HCT116 (cell line): Measurements from ENCODE around the gene FAM117A. TPM values are rescaled to one million over a fixed set of nuclear protein-coding genes. Genes with fewer than 3 reads are reported as not detected.

Source experiments
- ATAC-seq: fragments of 200-7000 bp; cut with Tn5 transposase; 2 replicates; pipeline ENCODE4 v1.9.1; 2020; ENCODE audit warnings: mild to moderate bottlenecking, moderate library complexity
- BruUV-seq: library from RNA; stranded (reverse); fragments of 400-500 nt; replicated peaks from 2 replicates; lab custom pipeline; 2021; lab: Mats Ljungman, UMichigan
- CTCF ChIA-PET: fragments of 300-600 bp; sonication (Branson Sonifier 250); formaldehyde crosslinking; loops from one replicate; lab custom pipeline; 2021; ENCODE audit warnings: antibody characterized with exemption; lab: Charles Lee
- POLR2A ChIA-PET: fragments of 300-600, 350-600 bp; sonication (Branson Sonifier 250); formaldehyde crosslinking; loops from one replicate; lab custom pipeline; 2021; ENCODE audit warnings: antibody characterized with exemption; lab: Charles Lee
- RAD21 ChIA-PET, 2 experiments: fragments of 300-600 bp; sonication (Branson Sonifier 250); formaldehyde crosslinking; loops; one replicate each; lab custom pipeline; 2023; ENCODE audit warnings: low total read pairs in 2 of 2; ENCODE audit not compliant: uncharacterized antibody in 2 of 2, unreplicated experiment in 2 of 2, low non-redundant PET in 1 of 2; lab: Charles Lee
- DNase-seq: peaks from one replicate; pipeline ENCODE4 v3.0.0-alpha.2; 2010; ENCODE audit warnings: low read depth, low spot score
- H2AFZ ChIP-seq: fragments of 200-600 bp; shearing (Covaris generic), sonication (generic); 2 replicates; pipeline ENCODE4 v1.6.1; 2017; ENCODE audit warnings: low read depth, mixed run types, mixed read lengths, antibody characterized with exemption, low read length; ENCODE audit not compliant: poor library complexity, severe bottlenecking
- H3K27ac ChIP-seq: 2 replicates; pipeline ENCODE4 v1.5.1; 2012; ENCODE audit warnings: low read depth, low read length
- H3K27me3 ChIP-seq: fragments of 200-600 bp; sonication (generic); 2 replicates; pipeline ENCODE4 v1.6.1; 2016; ENCODE audit warnings: mixed run types, low read length, mixed read lengths; ENCODE audit not compliant: insufficient read depth
- H3K36me3 ChIP-seq, 2 experiments: fragments of 200-500 bp in 1 of 2; fragments of 200-600 bp in 1 of 2; sonication (Bioruptor generic) in 1 of 2; sonication (generic) in 1 of 2; 2 replicates each; pipeline versions ENCODE4 v1.5.1 to v1.6.1; 2014 to 2016; ENCODE audit warnings: low read length in 2 of 2, inconsistent platforms in 1 of 2, mixed read lengths in 1 of 2, mixed run types in 1 of 2; ENCODE audit not compliant: insufficient read depth in 2 of 2, control insufficient read depth in 1 of 2
- H3K4me1 ChIP-seq, 2 experiments: fragments of 200-600 bp in 1 of 2; sonication (generic) in 1 of 2; 2 replicates each; pipeline versions ENCODE4 v1.5.1 to v1.6.1; 2012 to 2017; ENCODE audit warnings: low read length in 2 of 2, inconsistent platforms in 1 of 2, mild to moderate bottlenecking in 1 of 2, mixed read lengths in 1 of 2, mixed run types in 1 of 2, moderate library complexity in 1 of 2; ENCODE audit not compliant: insufficient read depth in 2 of 2, control insufficient read depth in 1 of 2
- H3K4me2 ChIP-seq: fragments of 200-600 bp; sonication (generic); 2 replicates; pipeline ENCODE4 v1.6.1; 2017; ENCODE audit warnings: mixed run types, low read length, mixed read lengths
- H3K4me3 ChIP-seq, 2 experiments: fragments of 200-600 bp in 1 of 2; sonication (generic) in 1 of 2; replicated peaks in 1 of 2; 2 replicates each; pipeline ENCODE4 v1.5.1; 2011 to 2016; ENCODE audit warnings: low read length in 2 of 2, control low read depth in 1 of 2, low read depth in 1 of 2, mild to moderate bottlenecking in 1 of 2, mixed read lengths in 1 of 2, mixed run types in 1 of 2
- H3K79me2 ChIP-seq: fragments of 200-600 bp; sonication (generic); 2 replicates; pipeline ENCODE4 v1.6.1; 2017; ENCODE audit warnings: mild to moderate bottlenecking, mixed run types, low read length, moderate library complexity, mixed read lengths; ENCODE audit not compliant: insufficient read depth
- H3K9ac ChIP-seq: fragments of 200-600 bp; sonication (generic); 2 replicates; pipeline ENCODE4 v1.6.1; 2016; ENCODE audit warnings: low read length, mixed read lengths
- H3K9me2 ChIP-seq: fragments of 200-600 bp; sonication (generic), shearing (Covaris generic); 2 replicates; pipeline ENCODE4 v1.6.1; 2017; ENCODE audit warnings: mixed run types, mild to moderate bottlenecking, moderate library complexity; ENCODE audit not compliant: insufficient read depth
- H3K9me3 ChIP-seq, 2 experiments: fragments of 200-500 bp in 1 of 2; fragments of 200-600 bp in 1 of 2; sonication (Bioruptor generic) in 1 of 2; sonication (generic) in 1 of 2; 2 replicates each; pipeline ENCODE4 v1.6.1; 2014 to 2017; ENCODE audit warnings: low read length in 2 of 2, mixed read lengths in 2 of 2, inconsistent platforms in 1 of 2, low read depth in 1 of 2, mild to moderate bottlenecking in 1 of 2, mixed run types in 1 of 2, moderate library complexity in 1 of 2; ENCODE audit not compliant: control insufficient read depth in 1 of 2, insufficient read depth in 1 of 2
- H4K20me1 ChIP-seq: fragments of 200-600 bp; sonication (generic), shearing (Covaris generic); 2 replicates; pipeline ENCODE4 v1.6.1; 2017; ENCODE audit warnings: mixed run types, mild to moderate bottlenecking, moderate library complexity; ENCODE audit not compliant: insufficient read depth
- EGR1 ChIP-seq: IDR thresholded peaks from 2 replicates; pipeline ENCODE4 v1.6.1; 2012; ENCODE audit warnings: low read depth
- EZH2phosphoT487 ChIP-seq: fragments of 200-600 bp; IDR thresholded peaks from 2 replicates; pipeline ENCODE4 v1.6.1; 2018; ENCODE audit warnings: antibody characterized with exemption, borderline replicate concordance
- FOSL1 ChIP-seq: IDR thresholded peaks from 2 replicates; pipeline ENCODE4 v1.6.1; 2012; ENCODE audit warnings: low read depth
- REST ChIP-seq: IDR thresholded peaks from 2 replicates; pipeline ENCODE4 v1.6.1; 2012; ENCODE audit warnings: low read depth
- SP1 ChIP-seq: IDR thresholded peaks from 2 replicates; pipeline ENCODE4 v1.6.1; 2012; ENCODE audit warnings: low read depth
- YY1 ChIP-seq: IDR thresholded peaks from 2 replicates; pipeline ENCODE4 v1.6.1; 2011; ENCODE audit warnings: low read length, low read depth, moderate library complexity, mild to moderate bottlenecking; ENCODE audit not compliant: insufficient replicate concordance; ENCODE audit errors: extremely low read depth
- ZFX ChIP-seq: fragments of 450-650 bp; IDR thresholded peaks from 2 replicates; pipeline ENCODE4 v1.6.1; 2017
- ZNF274 ChIP-seq: fragments of 200-500 bp; sonication (Bioruptor generic); IDR thresholded peaks from 2 replicates; pipeline ENCODE4 v1.6.1; 2014; ENCODE audit warnings: mild to moderate bottlenecking, low read depth, low read length, inconsistent platforms
- intact Hi-C: fragments of 100-400 bp; cut with micrococcal nuclease; formaldehyde crosslinking; loops from 2 replicates; pipeline ENCODE4 v1.10.0; 2022
- total RNA-seq: library from RNA; stranded (reverse); gene quantifications from one replicate; pipeline ENCODE4 v1.2.1, GENCODE V29; 2021; ENCODE audit not compliant: unreplicated experiment
- TF ChIP-seq, protein P1 (sequence below), 3 experiments: fragments of 200-600 bp in 1 of 3; sonication (generic) in 1 of 3; IDR thresholded peaks in 2 of 3; conservative IDR thresholded peaks in 1 of 3; 2 replicates each; pipeline ENCODE4 v1.5.1; 2012 to 2017; ENCODE audit warnings: low read depth in 2 of 3, low read length in 2 of 3, antibody characterized with exemption in 1 of 3, borderline replicate concordance in 1 of 3, control low read depth in 1 of 3, mild to moderate bottlenecking in 1 of 3, mixed read lengths in 1 of 3, mixed run types in 1 of 3, moderate library complexity in 1 of 3; ENCODE audit not compliant: insufficient read depth in 1 of 3
- TF ChIP-seq, protein P2 (sequence below): IDR thresholded peaks from 2 replicates; pipeline ENCODE4 v1.6.1; 2011; ENCODE audit warnings: mild to moderate bottlenecking, low read length, moderate library complexity; ENCODE audit not compliant: insufficient replicate concordance; ENCODE audit errors: extremely low read depth

The FAM117A gene
- total RNA-seq, 1 experiment from 2014 or later = 12.8 TPM

DNA sequence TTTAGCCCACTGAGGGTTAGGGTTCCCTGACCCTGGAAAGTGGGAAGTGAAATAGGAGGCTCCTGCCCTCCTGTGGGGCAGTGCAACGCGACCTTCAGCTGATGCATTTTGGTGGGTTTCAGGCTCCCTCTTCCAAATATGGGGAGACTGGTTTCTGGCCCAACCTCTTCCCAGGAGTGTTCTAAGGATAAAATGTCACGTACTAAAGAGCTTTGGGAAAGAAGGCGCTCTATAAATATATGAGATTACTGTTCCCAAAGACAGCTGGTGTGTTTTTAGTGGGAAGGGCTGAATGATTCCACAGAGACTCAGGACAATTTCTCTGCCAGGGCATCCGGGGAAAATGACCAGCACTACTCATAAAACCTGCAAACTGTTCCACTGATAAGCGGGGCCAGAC lies 65.9 kb downstream of the FAM117A start:
- no TSS peak for BruUV-seq
- no peak for DNase-seq
- no peaks in the 10 kb centered on the region for H3K9me2 ChIP-seq
- no peaks in the 10 kb centered on the region for H4K20me1 ChIP-seq
- H3K4me1 ChIP-seq = no peaks in the 10 kb centered on the region
- no peaks in the 10 kb centered on the region for H3K9me3 ChIP-seq
- H3K27ac ChIP-seq = no peak overlapping the region
- no peaks in the 10 kb centered on the region for H3K79me2 ChIP-seq
- TF ChIP-seq, protein P1, sequence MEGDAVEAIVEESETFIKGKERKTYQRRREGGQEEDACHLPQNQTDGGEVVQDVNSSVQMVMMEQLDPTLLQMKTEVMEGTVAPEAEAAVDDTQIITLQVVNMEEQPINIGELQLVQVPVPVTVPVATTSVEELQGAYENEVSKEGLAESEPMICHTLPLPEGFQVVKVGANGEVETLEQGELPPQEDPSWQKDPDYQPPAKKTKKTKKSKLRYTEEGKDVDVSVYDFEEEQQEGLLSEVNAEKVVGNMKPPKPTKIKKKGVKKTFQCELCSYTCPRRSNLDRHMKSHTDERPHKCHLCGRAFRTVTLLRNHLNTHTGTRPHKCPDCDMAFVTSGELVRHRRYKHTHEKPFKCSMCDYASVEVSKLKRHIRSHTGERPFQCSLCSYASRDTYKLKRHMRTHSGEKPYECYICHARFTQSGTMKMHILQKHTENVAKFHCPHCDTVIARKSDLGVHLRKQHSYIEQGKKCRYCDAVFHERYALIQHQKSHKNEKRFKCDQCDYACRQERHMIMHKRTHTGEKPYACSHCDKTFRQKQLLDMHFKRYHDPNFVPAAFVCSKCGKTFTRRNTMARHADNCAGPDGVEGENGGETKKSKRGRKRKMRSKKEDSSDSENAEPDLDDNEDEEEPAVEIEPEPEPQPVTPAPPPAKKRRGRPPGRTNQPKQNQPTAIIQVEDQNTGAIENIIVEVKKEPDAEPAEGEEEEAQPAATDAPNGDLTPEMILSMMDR (IDR thresholded peaks at IDR 0.05 in 2 of 3, conservative IDR thresholded peaks at IDR 0.05 in 1 of 3; ENCODE audit: borderline replicate concordance in 1 of 3, insufficient read depth in 1 of 3, low read depth in 2 of 3, low read length in 2 of 3) = no peak
- ChIA-PET RAD21 (interaction anchor here in 1 of 2 experiments (0.6 to 0.7 kb wide), 2 partner anchors 128 to 140 kb away, joined by 4 read pairs; no protein-coding TSS in a partner anchor), POLR2A (interaction anchor here (2.8 kb wide), 1 partner anchor 10 kb away, joined by 7 read pairs; the partner anchor contains the start of gene SLC35B1), CTCF (interaction anchor here (1.1 to 9.3 kb wide), 5 partner anchors 10 to 141 kb away, joined by 3 to 92 read pairs (median 9); partner anchors contain the start of gene SLC35B1)
- peaks cover 17 to 27% of the 10 kb centered on the region in 2 experiments for H3K36me3 ChIP-seq
- ATAC-seq = no peak
- no peak overlapping the region for H3K9ac ChIP-seq
- no peak overlapping the region for H3K4me2 ChIP-seq
- H2AFZ ChIP-seq = no peak overlapping the region
- no peak overlapping the region for H3K4me3 ChIP-seq
- H3K27me3 ChIP-seq = no peaks in the 10 kb centered on the region
- intact Hi-C loops = no loop called here

- no TSS peak for BruUV-seq
- no peaks in the 10 kb centered on the region for H3K4me1 ChIP-seq
- H2AFZ ChIP-seq = no peak overlapping the region
- H3K9ac ChIP-seq = no peak overlapping the region
- DNase-seq = no peak
- ChIA-PET RAD21 (interaction anchor here (1.1 to 2.1 kb wide), 6 partner anchors 127 to 302 kb away, joined by 3 to 10 read pairs (median 6); no protein-coding TSS in a partner anchor), CTCF (interaction anchor here (1.2 to 9.3 kb wide), 10 partner anchors 8 to 398 kb away, joined by 3 to 92 read pairs (median 8); partner anchors contain the start of gene SLC35B1), POLR2A (interaction anchor here (0.8 to 1.2 kb wide), 3 partner anchors 126 to 139 kb away, joined by 4 read pairs; no protein-coding TSS in a partner anchor)
- H3K9me3 ChIP-seq = no peaks in the 10 kb centered on the region
- no peak overlapping the region for H3K27ac ChIP-seq
- no peaks in the 10 kb centered on the region for H3K27me3 ChIP-seq
- H3K4me2 ChIP-seq = no peak overlapping the region
- no peak overlapping the region for H3K4me3 ChIP-seq
- H4K20me1 ChIP-seq = no peaks in the 10 kb centered on the region
- no peaks in the 10 kb centered on the region for H3K9me2 ChIP-seq
- ATAC-seq = no peak
- H3K79me2 ChIP-seq = no peaks in the 10 kb centered on the region
- intact Hi-C loops = no loop called here
- peaks cover 6 to 11% of the 10 kb centered on the region in 2 experiments for H3K36me3 ChIP-seq
- TF ChIP-seq EZH2phosphoT487 = no peak
- TF ChIP-seq REST = no peak
- TF ChIP-seq, protein P2, sequence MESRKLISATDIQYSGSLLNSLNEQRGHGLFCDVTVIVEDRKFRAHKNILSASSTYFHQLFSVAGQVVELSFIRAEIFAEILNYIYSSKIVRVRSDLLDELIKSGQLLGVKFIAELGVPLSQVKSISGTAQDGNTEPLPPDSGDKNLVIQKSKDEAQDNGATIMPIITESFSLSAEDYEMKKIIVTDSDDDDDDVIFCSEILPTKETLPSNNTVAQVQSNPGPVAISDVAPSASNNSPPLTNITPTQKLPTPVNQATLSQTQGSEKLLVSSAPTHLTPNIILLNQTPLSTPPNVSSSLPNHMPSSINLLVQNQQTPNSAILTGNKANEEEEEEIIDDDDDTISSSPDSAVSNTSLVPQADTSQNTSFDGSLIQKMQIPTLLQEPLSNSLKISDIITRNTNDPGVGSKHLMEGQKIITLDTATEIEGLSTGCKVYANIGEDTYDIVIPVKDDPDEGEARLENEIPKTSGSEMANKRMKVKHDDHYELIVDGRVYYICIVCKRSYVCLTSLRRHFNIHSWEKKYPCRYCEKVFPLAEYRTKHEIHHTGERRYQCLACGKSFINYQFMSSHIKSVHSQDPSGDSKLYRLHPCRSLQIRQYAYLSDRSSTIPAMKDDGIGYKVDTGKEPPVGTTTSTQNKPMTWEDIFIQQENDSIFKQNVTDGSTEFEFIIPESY = no peak
- no peak for TF ChIP-seq ZNF274
- TF ChIP-seq YY1 = no peak
- no peak for TF ChIP-seq SP1
- no peak for TF ChIP-seq ZFX
- TF ChIP-seq FOSL1 = no peak
- no peak for TF ChIP-seq EGR1
Observed at GRCh38 chr17:49696233-49696761, 67.6 kb downstream of the FAM117A start.
